DOHH2 (cell line): ENCODE measurements around the gene PTMS.

Source experiments
- H3F3A ChIP-seq: fragments of 200-600 bp; sonication (generic), shearing (Covaris generic); 2 replicates; pipeline ENCODE4 v1.6.0; 2016; ENCODE audit warnings: antibody characterized with exemption, mild to moderate bottlenecking; ENCODE audit not compliant: control insufficient read depth, insufficient read depth
- H3K27ac ChIP-seq: fragments of 200-600 bp; sonication (generic); 2 replicates; pipeline ENCODE4 v1.5.1; 2014; ENCODE audit warnings: low read depth, mild to moderate bottlenecking, low read length, moderate library complexity
- H3K27me3 ChIP-seq: fragments of 200-600 bp; sonication (generic); 2 replicates; pipeline ENCODE4 v1.6.1; 2014; ENCODE audit warnings: mild to moderate bottlenecking, low read length, mixed read lengths; ENCODE audit not compliant: control insufficient read depth
- H3K36me3 ChIP-seq: fragments of 200-600 bp; sonication (generic); 2 replicates; pipeline ENCODE4 v1.6.1; 2014; ENCODE audit warnings: mild to moderate bottlenecking, low read length, moderate library complexity, mixed read lengths; ENCODE audit not compliant: control insufficient read depth
- H3K4me1 ChIP-seq: fragments of 200-600 bp; sonication (generic); 2 replicates; pipeline ENCODE4 v1.6.1; 2014; ENCODE audit warnings: mild to moderate bottlenecking, low read length, mixed read lengths; ENCODE audit not compliant: control insufficient read depth
- H3K4me2 ChIP-seq: fragments of 200-600 bp; sonication (generic); 2 replicates; pipeline ENCODE4 v1.6.0; 2014; ENCODE audit warnings: mild to moderate bottlenecking, low read length, moderate library complexity
- H3K4me3 ChIP-seq: fragments of 200-600 bp; sonication (generic); 2 replicates; pipeline ENCODE4 v1.5.1; 2014; ENCODE audit warnings: mild to moderate bottlenecking, low read length, mixed read lengths
- H3K79me2 ChIP-seq: fragments of 200-600 bp; sonication (generic); 2 replicates; pipeline ENCODE4 v1.6.1; 2014; ENCODE audit warnings: mild to moderate bottlenecking, low read length, mixed read lengths; ENCODE audit not compliant: control insufficient read depth
- H3K9me2 ChIP-seq: fragments of 200-600 bp; sonication (generic); replicated peaks from 2 replicates; pipeline ENCODE4 v1.6.1; 2014; ENCODE audit warnings: mild to moderate bottlenecking, low read length, mixed read lengths; ENCODE audit not compliant: control insufficient read depth
- H3K9me3 ChIP-seq: fragments of 200-600 bp; sonication (generic); 2 replicates; pipeline ENCODE4 v1.6.1; 2014; ENCODE audit warnings: antibody characterized with exemption, low read length, mixed read lengths; ENCODE audit not compliant: control insufficient read depth, insufficient read depth
- H4K20me1 ChIP-seq: fragments of 200-600 bp; sonication (generic); 2 replicates; pipeline ENCODE4 v1.6.0; 2014; ENCODE audit warnings: low read depth, mild to moderate bottlenecking, antibody characterized with exemption, low read length, moderate library complexity; ENCODE audit not compliant: control insufficient read depth, insufficient read depth
- EZH2phosphoT487 ChIP-seq: fragments of 200-600 bp; sonication (generic); IDR thresholded peaks from 2 replicates; pipeline ENCODE4 v1.6.1; 2017; ENCODE audit warnings: borderline replicate concordance, mild to moderate bottlenecking, antibody characterized with exemption, low read length, moderate library complexity, mixed read lengths
- TF ChIP-seq, protein P1 (sequence below): fragments of 200-600 bp; sonication (generic); IDR thresholded peaks from one replicate; pipeline ENCODE4 v1.5.1; 2014; ENCODE audit warnings: antibody characterized with exemption, mild to moderate bottlenecking, low read depth, low read length; ENCODE audit not compliant: poor library complexity, severe bottlenecking

The PTMS gene

DNA sequence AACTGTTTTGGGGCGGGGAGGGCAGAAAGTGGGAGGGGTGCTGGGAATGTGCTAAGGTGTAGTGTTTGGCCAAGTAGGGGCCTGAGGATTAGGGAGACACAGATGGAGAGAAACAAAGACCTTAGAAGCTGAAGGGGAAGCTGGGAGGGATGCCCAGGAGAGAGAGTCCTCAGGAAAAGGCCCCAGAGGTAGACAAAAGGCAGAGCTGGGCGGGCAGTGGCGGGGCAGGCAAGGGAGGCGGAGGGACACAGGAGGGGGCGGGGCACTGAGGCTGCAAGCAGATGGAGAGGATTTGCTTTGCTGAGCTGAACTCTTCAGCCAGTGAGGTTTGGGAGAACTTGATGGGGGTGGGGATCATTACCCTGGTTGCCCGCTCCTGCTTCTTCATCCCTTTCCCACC is 2.8 kb downstream of the PTMS start:
- H3K4me3 ChIP-seq, result no peak overlapping the region

DNA sequence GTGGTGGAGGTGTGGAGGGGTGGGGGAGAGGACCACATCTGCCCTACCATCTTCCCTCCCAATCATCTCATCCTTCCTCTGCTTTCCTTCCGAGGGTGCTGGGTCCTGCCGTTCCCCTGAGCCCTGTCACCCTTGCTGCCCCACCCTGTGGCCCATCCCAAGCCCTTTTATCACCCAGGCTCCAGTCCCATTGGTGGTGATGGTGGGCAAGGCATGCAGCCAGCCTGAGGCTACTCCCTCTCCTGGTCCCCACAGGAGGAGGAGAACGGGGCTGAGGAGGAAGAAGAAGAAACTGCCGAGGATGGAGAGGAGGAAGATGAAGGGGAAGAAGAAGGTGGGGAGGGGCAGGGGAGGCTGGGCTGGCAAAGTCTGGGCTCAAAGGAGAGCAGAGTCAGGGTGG is 3.5 kb downstream of the PTMS start:
- Histone ChIP-seq H3K4me1 (peaks cover 24% of the 10 kb centered on the region), H3K9me3 (no peaks in the 10 kb centered on the region), H3K4me3 (no peak overlapping the region), H3K27me3 (peaks cover 20% of the 10 kb centered on the region), H3F3A (peaks cover 11% of the 10 kb centered on the region), H4K20me1 (peaks cover 3% of the 10 kb centered on the region; the same call in 1 of the 2 replicates), H3K27ac (no peak overlapping the region), H3K4me2 (no peak overlapping the region), H3K79me2 (peaks cover 9% of the 10 kb centered on the region), H3K9me2 (no peaks in the 10 kb centered on the region), H3K36me3 (no peaks in the 10 kb centered on the region)
- no peak for TF ChIP-seq EZH2phosphoT487
- TF ChIP-seq, protein P1, sequence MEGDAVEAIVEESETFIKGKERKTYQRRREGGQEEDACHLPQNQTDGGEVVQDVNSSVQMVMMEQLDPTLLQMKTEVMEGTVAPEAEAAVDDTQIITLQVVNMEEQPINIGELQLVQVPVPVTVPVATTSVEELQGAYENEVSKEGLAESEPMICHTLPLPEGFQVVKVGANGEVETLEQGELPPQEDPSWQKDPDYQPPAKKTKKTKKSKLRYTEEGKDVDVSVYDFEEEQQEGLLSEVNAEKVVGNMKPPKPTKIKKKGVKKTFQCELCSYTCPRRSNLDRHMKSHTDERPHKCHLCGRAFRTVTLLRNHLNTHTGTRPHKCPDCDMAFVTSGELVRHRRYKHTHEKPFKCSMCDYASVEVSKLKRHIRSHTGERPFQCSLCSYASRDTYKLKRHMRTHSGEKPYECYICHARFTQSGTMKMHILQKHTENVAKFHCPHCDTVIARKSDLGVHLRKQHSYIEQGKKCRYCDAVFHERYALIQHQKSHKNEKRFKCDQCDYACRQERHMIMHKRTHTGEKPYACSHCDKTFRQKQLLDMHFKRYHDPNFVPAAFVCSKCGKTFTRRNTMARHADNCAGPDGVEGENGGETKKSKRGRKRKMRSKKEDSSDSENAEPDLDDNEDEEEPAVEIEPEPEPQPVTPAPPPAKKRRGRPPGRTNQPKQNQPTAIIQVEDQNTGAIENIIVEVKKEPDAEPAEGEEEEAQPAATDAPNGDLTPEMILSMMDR, result no peak

More for the DNA sequence above, 2.8 kb downstream of the PTMS start:
- TF ChIP-seq EZH2phosphoT487, result no peak
- TF ChIP-seq, protein P1, result no peak
- Histone ChIP-seq H3K9me3 (no peaks in the 10 kb centered on the region), H3K4me2 (no peak overlapping the region), H3K9me2 (no peaks in the 10 kb centered on the region), H3F3A (peaks cover 11% of the 10 kb centered on the region), H3K4me1 (peaks cover 30% of the 10 kb centered on the region), H3K36me3 (no peaks in the 10 kb centered on the region), H3K79me2 (peaks cover 9% of the 10 kb centered on the region), H3K27me3 (peaks cover 13% of the 10 kb centered on the region), H4K20me1 (peaks cover 3% of the 10 kb centered on the region; the same call in 1 of the 2 replicates), H3K27ac (no peak overlapping the region)

DNA sequence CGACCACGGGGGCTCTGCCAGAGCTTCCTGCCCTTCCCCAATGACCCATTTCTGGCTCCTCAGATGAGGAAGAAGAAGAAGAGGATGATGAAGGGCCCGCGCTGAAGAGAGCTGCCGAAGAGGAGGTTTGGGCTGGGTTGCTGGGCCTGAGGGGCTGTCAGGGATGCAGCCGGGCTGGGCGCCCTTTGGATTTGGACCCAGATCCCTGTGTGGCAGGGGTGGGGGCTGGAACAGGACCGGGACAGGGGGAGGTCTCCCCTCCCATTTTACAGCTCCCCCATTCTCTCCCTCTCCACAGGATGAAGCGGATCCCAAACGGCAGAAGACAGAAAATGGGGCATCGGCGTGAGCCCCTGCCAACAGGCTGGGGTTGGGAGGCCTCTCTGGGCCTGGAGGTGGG is 3.9 kb downstream of the PTMS start:
- Histone ChIP-seq H3K9me3 (no peaks in the 10 kb centered on the region), H4K20me1 (peaks cover 3% of the 10 kb centered on the region; the same call in 1 of the 2 replicates), H3K4me1 (peaks cover 20% of the 10 kb centered on the region), H3K4me3 (no peak overlapping the region), H3F3A (peaks cover 8% of the 10 kb centered on the region), H3K79me2 (peaks cover 9% of the 10 kb centered on the region), H3K27ac (no peak overlapping the region), H3K4me2 (no peak overlapping the region), H3K9me2 (no peaks in the 10 kb centered on the region), H3K36me3 (no peaks in the 10 kb centered on the region), H3K27me3 (peaks cover 24% of the 10 kb centered on the region)
- no peak for TF ChIP-seq EZH2phosphoT487
- TF ChIP-seq, protein P1, result no peak
